Endothelial cell of umbilical vein (primary cell): ENCODE measurements around the gene GLB1L2. TPM values are rescaled to one million over a fixed set of nuclear protein-coding genes. Genes with fewer than 3 reads are reported as not detected.

ENCODE experiments used
- BruUV-seq: library from RNA; stranded (reverse); fragments of 400-500 nt; replicated peaks from 2 replicates; lab custom pipeline; 2021; lab: Mats Ljungman, UMichigan
- CTCF ChIA-PET: fragments of 300-600, 350-600 bp; sonication (Branson Sonifier 250); formaldehyde crosslinking; loops from one replicate; lab custom pipeline; 2021; ENCODE audit warnings: antibody characterized with exemption, inconsistent platforms; lab: Charles Lee
- POLR2A ChIA-PET: fragments of 300-600, 350-600 bp; sonication (Branson Sonifier 250); formaldehyde crosslinking; loops from one replicate; lab custom pipeline; 2021; ENCODE audit warnings: antibody characterized with exemption, inconsistent platforms; lab: Charles Lee
- DNase-seq: peaks from one replicate; pipeline ENCODE4 v3.0.0-alpha.2; 2011; ENCODE audit warnings: low read depth, low spot score
- FAIRE-seq: peaks from 2 replicates; lab custom pipeline; 2011; peaks lifted over from hg19 to GRCh38; lab: Jason Lieb, UNC
- H2AFZ ChIP-seq: 2 replicates; pipeline ENCODE4 v1.6.0; 2012; ENCODE audit warnings: low read depth, low read length, control low read depth, inconsistent platforms
- H3K27ac ChIP-seq: 2 replicates; pipeline ENCODE4 v1.5.1; 2011; ENCODE audit warnings: low read depth, mild to moderate bottlenecking, control low read depth, low read length, moderate library complexity; ENCODE audit not compliant: insufficient read depth
- H3K27me3 ChIP-seq, 2 experiments: 2 replicates each; pipeline versions ENCODE4 v1.6.0 to v1.6.1; 2011; ENCODE audit warnings: low read length in 2 of 2, mixed read lengths in 1 of 2; ENCODE audit not compliant: control insufficient read depth in 2 of 2, insufficient read depth in 2 of 2
- H3K36me3 ChIP-seq, 2 experiments: 2 replicates in 1 of 2; 3 replicates in 1 of 2; pipeline ENCODE4 v1.5.1; 2011; ENCODE audit warnings: low read length in 2 of 2, mild to moderate bottlenecking in 1 of 2, moderate library complexity in 1 of 2; ENCODE audit not compliant: control insufficient read depth in 2 of 2, insufficient read depth in 2 of 2; ENCODE audit errors: extremely low read depth in 1 of 2
- H3K4me1 ChIP-seq: 3 replicates; pipeline ENCODE4 v1.5.1; 2011; ENCODE audit warnings: mild to moderate bottlenecking, low read length; ENCODE audit not compliant: control insufficient read depth, insufficient read depth; ENCODE audit errors: extremely low read depth
- H3K4me2 ChIP-seq: 2 replicates; pipeline ENCODE4 v1.6.1; 2011; ENCODE audit warnings: low read length, control low read depth, mixed read lengths; ENCODE audit not compliant: insufficient read depth
- H3K4me3 ChIP-seq, 3 experiments: fragments of 200-600 bp in 1 of 3; sonication (generic), shearing (Covaris generic) in 1 of 3; replicated peaks in 1 of 3; 2 replicates each; pipeline ENCODE4 v1.5.1; 2011 to 2016; ENCODE audit warnings: control low read depth in 3 of 3, low read length in 3 of 3, mild to moderate bottlenecking in 2 of 3, inconsistent platforms in 1 of 3, low read depth in 1 of 3, moderate library complexity in 1 of 3; ENCODE audit not compliant: insufficient read depth in 1 of 3
- H3K79me2 ChIP-seq: 2 replicates; pipeline ENCODE4 v1.6.0; 2012; ENCODE audit warnings: low read length, inconsistent platforms; ENCODE audit not compliant: control insufficient read depth, insufficient read depth
- H3K9ac ChIP-seq: replicated peaks from 2 replicates; pipeline ENCODE3; 2011; ENCODE audit warnings: low read length, control low read depth; ENCODE audit not compliant: insufficient read depth; ENCODE audit errors: extremely low read depth
- H3K9me1 ChIP-seq: replicated peaks from 3 replicates; pipeline ENCODE4 v1.6.0; 2011; ENCODE audit warnings: mild to moderate bottlenecking, low read length; ENCODE audit not compliant: control insufficient read depth, insufficient read depth; ENCODE audit errors: extremely low read depth
- H3K9me3 ChIP-seq: replicated peaks from 2 replicates; pipeline ENCODE4 v1.5.1; 2012; ENCODE audit warnings: low read length, inconsistent platforms; ENCODE audit not compliant: control insufficient read depth, insufficient read depth
- H4K20me1 ChIP-seq: replicated peaks from 2 replicates; pipeline ENCODE3; 2011; ENCODE audit warnings: mild to moderate bottlenecking, low read length; ENCODE audit not compliant: control insufficient read depth, insufficient read depth; ENCODE audit errors: extremely low read depth
- EZH2 ChIP-seq: IDR thresholded peaks from 2 replicates; pipeline ENCODE4 v1.6.1; 2012; ENCODE audit warnings: borderline replicate concordance, low read depth, mild to moderate bottlenecking, moderate library complexity, low read length, inconsistent platforms; ENCODE audit not compliant: severe bottlenecking
- FOS ChIP-seq: IDR thresholded peaks from 2 replicates; pipeline ENCODE4 v1.6.1; 2011; ENCODE audit warnings: mild to moderate bottlenecking, low read length, moderate library complexity, borderline replicate concordance; ENCODE audit not compliant: insufficient read depth
- GATA2 ChIP-seq: IDR thresholded peaks from 2 replicates; pipeline ENCODE4 v1.7.0; 2011; ENCODE audit warnings: low read depth, mild to moderate bottlenecking, moderate library complexity, mixed read lengths, low read length; ENCODE audit not compliant: insufficient read length, insufficient read depth
- JUN ChIP-seq: IDR thresholded peaks from 2 replicates; pipeline ENCODE4 v1.6.1; 2011; ENCODE audit warnings: borderline replicate concordance, low read depth; ENCODE audit not compliant: insufficient read length, insufficient read depth
- MYC ChIP-seq: IDR thresholded peaks from one replicate; pipeline ENCODE4 v1.6.1; 2011; ENCODE audit warnings: mild to moderate bottlenecking, low read depth, low read length
- POLR2A ChIP-seq: IDR thresholded peaks from 2 replicates; pipeline ENCODE4 v1.6.1; 2012; ENCODE audit warnings: low read depth, mild to moderate bottlenecking, control low read depth, low read length
- POLR2AphosphoS5 ChIP-seq: IDR thresholded peaks from 2 replicates; pipeline ENCODE4 v1.6.1; 2012; ENCODE audit warnings: low read depth, mild to moderate bottlenecking, control low read depth, low read length, moderate library complexity; ENCODE audit not compliant: insufficient read depth
- dilution Hi-C: fragments of 300-500 bp; cut with MboI; formaldehyde crosslinking; loops from one replicate; pipeline ENCODE4 v1.15.0; 2019; ENCODE audit warnings: low sequenced_read_pairs; ENCODE audit not compliant: extremely low pct_ligation_motif_present
- intact Hi-C: fragments of 100-400 bp; cut with micrococcal nuclease; formaldehyde crosslinking; loops from one replicate; pipeline ENCODE4 v1.10.0; 2022
- polyA plus RNA-seq, 4 experiments: library from polyadenylated mRNA; depleted of rRNA in 3 of 4; stranded (reverse) in 3 of 4; unstranded in 1 of 4; fragments of >200 nt; gene quantifications; 2 replicates each; pipeline versions ENCODE4 v1.2.1 to v1.2.3, GENCODE V29; 2011 to 2012; ENCODE audit warnings: missing spikeins in 1 of 4
- total RNA-seq: library from RNA; stranded (reverse); gene quantifications from 2 replicates; pipeline ENCODE4 v1.2.3, GENCODE V29; 2021
- TF ChIP-seq, protein P1 (sequence below): IDR thresholded peaks from 2 replicates; pipeline ENCODE4 v1.6.1; 2011; ENCODE audit not compliant: insufficient read depth, insufficient read length
- TF ChIP-seq, protein P2 (sequence below), 2 donors: IDR thresholded peaks; 1 replicate in 1 of 2; 2 replicates in 1 of 2; pipeline ENCODE4 v1.5.1; 2011; ENCODE audit warnings: low read length in 2 of 2, mild to moderate bottlenecking in 2 of 2, moderate library complexity in 2 of 2, control low read depth in 1 of 2, inconsistent platforms in 1 of 2, low read depth in 1 of 2; ENCODE audit not compliant: insufficient read depth in 1 of 2; ENCODE audit errors: extremely low read depth in 1 of 2

The GLB1L2 gene
- total and polyA plus RNA-seq, 2 donors (not counting 3 experiments of a cell fraction or from before 2014, with no cell fraction given), result 0.55 to 0.59 TPM

DNA sequence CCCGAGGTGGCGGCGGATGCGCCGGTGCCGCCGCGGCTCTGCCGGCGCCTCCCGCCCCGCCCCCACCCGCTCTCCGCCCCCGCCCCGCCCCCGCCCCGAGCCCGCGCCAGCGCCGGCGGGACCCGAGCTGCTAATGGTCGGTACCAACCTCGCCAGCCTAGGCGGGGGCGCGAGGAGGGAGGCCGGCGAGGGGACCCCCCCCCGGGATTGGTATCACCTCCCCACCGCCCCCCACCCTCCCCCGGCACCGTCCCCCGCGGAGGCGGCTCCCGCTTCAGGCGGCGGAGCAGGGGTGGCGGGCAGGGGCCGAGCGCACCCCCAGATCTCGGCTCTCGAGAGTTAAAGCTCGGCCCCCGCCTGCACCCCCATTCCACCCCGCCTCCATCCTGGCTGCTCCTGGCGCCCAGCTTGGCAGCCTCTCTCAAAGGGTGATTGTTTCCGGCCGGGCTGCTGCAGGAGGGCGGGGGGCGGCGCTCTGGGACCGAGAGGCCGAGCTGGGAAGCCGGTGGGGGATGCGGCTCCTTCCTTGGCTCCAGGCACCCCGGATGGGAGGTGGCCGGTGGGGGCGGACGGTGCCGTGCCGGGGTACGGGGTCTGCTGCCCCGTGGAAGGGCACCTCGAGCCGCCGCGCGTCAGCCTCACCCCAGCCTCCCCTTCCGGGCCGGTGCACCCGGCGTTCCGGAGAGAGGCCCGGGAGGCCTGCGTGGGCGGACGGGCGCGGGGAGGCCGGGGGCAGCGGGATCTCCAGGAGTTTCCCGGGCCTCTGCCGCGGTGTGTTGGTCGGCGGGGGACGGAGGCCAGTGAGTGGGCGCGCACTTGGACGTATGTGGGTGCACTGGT, 80.6 kb downstream of the GLB1L2 start, which contains the start of gene B3GAT1:
Gene B3GAT1, minus strand, starts transcription at position 40 of the 840 bp plus-strand sequence. CDS start 24,583 bp downstream, outside the sequence.
- intact Hi-C loops (no loop called here), dilution Hi-C loops (no loop called here)
- Histone ChIP-seq H3K4me2 (no peak within 1 kb of the TSS), H3K79me2 (no peaks in the 10 kb centered on the region), H3K4me3 (no peak within 1 kb of the TSS), H3K9ac (no peak within 1 kb of the TSS), H4K20me1 (no peaks in the 10 kb centered on the region), H3K9me1 (no peaks in the 10 kb centered on the region), H3K36me3 (no peaks in the 10 kb centered on the region), H3K27ac (no peak within 1 kb of the TSS), H3K4me1 (no peaks in the 10 kb centered on the region), H3K9me3 (no peaks in the 10 kb centered on the region), H3K27me3 (peaks cover 27 to 34% of the 10 kb centered on the region in 2 experiments), H2AFZ (no peak within 1 kb of the TSS)
- POLR2A ChIA-PET, result no interaction called here
- DNase-seq (no peak), FAIRE-seq (no peak)
- peak; percentile 75 for TF ChIP-seq EZH2
- no peak for TF ChIP-seq JUN
- no peak for TF ChIP-seq POLR2A
- TF ChIP-seq, protein P1, sequence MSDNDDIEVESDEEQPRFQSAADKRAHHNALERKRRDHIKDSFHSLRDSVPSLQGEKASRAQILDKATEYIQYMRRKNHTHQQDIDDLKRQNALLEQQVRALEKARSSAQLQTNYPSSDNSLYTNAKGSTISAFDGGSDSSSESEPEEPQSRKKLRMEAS, result no peak
- no TSS peak for BruUV-seq
- CTCF ChIA-PET, result no interaction called here

DNA sequence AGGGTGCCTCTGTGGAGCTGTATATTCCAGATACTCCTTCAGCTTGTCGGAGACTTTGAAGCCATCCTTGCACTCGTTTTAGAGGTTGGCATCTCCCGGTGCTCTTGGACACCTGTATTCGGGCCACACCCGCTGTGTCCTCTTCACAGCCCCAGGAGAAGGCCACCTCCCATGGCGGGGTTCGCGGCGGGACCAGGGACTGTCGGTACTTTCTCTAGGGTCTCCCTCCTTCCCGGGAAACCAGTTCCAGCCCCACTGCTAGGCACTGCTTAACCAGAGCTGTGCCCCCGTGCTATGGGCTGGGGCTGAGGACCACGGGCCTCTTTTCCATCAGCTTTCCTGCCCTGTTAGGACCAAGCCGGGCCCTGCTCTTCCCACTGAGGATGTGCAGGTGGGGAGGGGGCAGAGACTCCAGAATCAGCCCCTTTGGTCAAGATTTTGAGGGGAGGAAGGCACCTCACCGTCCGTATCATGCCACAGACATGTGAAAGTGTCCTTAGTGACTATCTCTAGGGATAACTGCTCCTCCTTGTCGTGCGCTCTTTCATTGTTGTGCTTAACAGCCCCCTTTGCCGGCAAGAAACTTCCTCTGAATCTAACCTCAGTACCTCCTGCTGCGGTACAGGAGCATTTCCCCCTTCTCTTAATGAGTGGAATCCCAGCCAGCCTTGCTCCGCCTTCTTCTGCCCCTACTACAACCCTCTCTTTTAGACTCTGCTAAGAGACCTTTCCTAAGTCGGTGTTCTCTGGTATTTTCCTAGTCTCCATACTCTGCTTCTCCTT, 81.4 kb downstream of the GLB1L2 start:
- FAIRE-seq, result no peak
- dilution Hi-C loops, result no loop called here
- Histone ChIP-seq H2AFZ (no peak overlapping the region), H3K9ac (no peak overlapping the region), H3K27me3 (peaks cover 27 to 34% of the 10 kb centered on the region in 2 experiments), H3K27ac (no peak overlapping the region), H3K9me3 (no peaks in the 10 kb centered on the region), H3K4me3 (no peak overlapping the region), H3K79me2 (no peaks in the 10 kb centered on the region), H3K36me3 (no peaks in the 10 kb centered on the region), H3K9me1 (no peaks in the 10 kb centered on the region), H3K4me2 (no peak overlapping the region), H4K20me1 (no peaks in the 10 kb centered on the region), H3K4me1 (no peaks in the 10 kb centered on the region)
- intact Hi-C loops, result no loop called here
- no peak for DNase-seq
- POLR2A ChIA-PET, result no interaction called here
- no TSS peak for BruUV-seq
- TF ChIP-seq, protein P2, sequence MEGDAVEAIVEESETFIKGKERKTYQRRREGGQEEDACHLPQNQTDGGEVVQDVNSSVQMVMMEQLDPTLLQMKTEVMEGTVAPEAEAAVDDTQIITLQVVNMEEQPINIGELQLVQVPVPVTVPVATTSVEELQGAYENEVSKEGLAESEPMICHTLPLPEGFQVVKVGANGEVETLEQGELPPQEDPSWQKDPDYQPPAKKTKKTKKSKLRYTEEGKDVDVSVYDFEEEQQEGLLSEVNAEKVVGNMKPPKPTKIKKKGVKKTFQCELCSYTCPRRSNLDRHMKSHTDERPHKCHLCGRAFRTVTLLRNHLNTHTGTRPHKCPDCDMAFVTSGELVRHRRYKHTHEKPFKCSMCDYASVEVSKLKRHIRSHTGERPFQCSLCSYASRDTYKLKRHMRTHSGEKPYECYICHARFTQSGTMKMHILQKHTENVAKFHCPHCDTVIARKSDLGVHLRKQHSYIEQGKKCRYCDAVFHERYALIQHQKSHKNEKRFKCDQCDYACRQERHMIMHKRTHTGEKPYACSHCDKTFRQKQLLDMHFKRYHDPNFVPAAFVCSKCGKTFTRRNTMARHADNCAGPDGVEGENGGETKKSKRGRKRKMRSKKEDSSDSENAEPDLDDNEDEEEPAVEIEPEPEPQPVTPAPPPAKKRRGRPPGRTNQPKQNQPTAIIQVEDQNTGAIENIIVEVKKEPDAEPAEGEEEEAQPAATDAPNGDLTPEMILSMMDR (IDR thresholded peaks at IDR 0.05; ENCODE audit: extremely low read depth in 1 of 2, insufficient read depth in 1 of 2, low read depth in 1 of 2, low read length in 2 of 2), result no peak
- no peak for TF ChIP-seq FOS
- no peak for TF ChIP-seq GATA2
- TF ChIP-seq, protein P1, result no peak
- TF ChIP-seq POLR2AphosphoS5, result no peak
- no peak for TF ChIP-seq JUN
- no peak for TF ChIP-seq EZH2
- no peak for TF ChIP-seq MYC
- CTCF ChIA-PET, result no interaction called here
